T-helper 1 cell (primary cell): ENCODE measurements around the gene AGAP1.

ENCODE experiments used
- DNase-seq, 5 donors: peaks; one replicate each; pipeline ENCODE4 v3.0.0-alpha.2; 2012 to 2020

Gene AGAP1

DNA sequence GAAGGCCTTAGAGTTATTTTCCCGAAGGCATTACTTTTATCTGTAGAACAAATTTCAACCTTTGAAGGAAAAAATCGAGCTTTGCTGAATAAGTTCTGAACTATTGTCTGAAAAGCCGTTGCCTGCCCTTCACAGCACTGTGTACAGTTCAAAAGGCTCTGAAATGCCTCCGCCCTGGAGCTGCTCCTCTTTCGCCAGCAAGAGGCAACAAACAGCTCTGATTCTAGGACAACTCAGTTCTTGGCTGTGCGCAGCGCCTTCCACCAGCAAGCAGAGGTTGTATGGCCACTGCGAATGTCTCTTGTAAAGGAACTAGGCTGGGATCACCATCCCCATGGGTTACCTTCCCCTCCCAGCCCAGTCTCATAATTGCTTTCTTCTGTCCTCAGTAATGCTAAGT, 365.8 kb downstream of the AGAP1 start:
- DNase-seq, result no peak

DNA sequence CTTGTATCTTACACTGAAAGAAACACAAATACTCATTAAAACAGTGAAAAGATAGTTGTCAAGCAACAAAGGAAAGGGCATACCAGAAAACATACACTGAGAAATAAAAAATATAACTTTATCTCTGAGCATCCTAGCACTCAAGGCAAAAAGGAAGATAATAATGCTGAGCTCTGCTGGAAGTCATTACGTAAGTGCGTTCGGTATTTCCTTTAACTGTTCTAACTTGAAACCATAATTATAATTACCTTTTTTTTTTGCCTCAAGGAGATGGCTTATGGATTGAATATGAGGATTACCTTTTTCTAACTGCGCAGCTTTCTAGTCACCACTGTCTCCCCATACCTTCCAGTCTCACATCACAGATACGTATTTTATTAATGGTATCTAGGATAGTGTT, 366.3 kb downstream of the AGAP1 start:
- no peak for DNase-seq

DNA sequence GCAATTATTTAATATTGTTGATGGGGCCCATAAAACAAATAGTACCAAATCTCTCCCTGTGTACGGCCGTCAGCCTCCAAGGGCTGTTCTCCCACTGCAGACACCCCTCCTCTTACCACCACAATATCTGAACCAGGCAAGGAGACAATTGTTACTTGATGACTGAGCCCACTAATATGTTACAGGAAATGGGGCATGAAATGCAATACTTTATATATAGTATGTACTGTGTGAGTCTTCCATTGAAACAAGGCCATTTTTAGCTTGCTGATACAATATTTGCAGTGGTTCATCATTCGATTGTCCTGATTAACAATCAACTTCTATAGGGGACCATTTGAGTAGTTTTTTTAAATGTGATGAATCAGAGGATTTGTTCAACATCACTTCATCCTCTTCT, 367.0 kb downstream of the AGAP1 start:
- no peak for DNase-seq

DNA sequence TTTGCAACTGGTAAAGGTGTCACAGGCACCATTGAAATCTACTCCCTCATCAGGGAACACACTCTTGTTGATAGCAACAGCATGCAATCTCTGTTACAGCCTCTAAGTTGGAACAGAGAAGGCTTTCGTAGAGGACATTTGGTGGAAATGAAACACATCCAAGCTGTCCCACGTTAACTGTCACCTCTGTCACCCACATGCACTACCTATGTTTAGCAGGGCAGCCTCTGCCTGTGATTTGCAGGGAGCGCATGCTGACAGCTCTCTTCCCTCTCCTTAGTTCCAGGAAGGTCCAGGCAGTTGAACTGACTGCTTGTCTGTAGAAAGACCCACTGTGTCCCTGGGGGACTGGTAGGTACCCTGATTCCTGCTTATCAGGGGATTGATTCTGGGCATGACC, 367.5 kb downstream of the AGAP1 start:
- no peak for DNase-seq

DNA sequence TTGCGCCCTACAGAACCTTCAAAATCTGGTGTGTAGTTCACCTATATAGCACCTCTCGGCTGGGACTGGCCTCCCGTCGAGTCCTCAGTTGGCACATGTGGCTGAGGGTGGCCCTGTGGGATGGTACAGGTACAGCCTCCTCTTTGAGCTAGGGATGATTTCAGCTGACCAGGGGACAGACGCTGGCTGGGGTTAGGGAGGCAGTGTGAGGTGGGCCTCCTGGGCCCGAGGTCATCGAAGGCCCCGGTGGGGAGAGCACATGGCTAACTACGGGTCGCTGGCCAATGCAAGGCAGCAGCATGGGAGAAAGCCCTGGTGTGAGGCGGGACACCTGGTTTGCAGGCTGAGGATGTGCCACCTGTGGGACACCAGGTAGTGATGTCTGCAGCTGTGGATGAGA, 369.6 kb downstream of the AGAP1 start:
- DNase-seq, result no peak

DNA sequence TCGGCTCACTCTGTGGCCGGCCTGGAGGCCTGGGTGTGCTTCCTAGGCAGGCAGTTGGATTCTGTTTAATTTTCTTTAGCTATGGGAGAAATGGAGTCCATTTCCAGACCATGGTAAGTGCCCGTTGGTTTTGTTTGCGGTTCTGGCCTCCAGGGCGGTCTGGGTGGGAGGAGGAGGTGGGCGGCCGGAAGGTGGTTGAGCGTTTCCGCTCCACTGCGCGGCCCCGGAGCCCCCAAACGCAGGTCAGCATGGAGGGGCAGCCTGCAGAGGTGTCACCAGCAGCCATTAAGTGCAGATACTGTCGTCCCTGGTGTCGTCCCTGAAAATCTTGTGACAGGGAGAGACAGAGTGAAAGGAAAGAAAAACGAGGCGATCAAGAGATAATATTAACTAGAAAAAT, 370.5 kb downstream of the AGAP1 start:
- no peak for DNase-seq

DNA sequence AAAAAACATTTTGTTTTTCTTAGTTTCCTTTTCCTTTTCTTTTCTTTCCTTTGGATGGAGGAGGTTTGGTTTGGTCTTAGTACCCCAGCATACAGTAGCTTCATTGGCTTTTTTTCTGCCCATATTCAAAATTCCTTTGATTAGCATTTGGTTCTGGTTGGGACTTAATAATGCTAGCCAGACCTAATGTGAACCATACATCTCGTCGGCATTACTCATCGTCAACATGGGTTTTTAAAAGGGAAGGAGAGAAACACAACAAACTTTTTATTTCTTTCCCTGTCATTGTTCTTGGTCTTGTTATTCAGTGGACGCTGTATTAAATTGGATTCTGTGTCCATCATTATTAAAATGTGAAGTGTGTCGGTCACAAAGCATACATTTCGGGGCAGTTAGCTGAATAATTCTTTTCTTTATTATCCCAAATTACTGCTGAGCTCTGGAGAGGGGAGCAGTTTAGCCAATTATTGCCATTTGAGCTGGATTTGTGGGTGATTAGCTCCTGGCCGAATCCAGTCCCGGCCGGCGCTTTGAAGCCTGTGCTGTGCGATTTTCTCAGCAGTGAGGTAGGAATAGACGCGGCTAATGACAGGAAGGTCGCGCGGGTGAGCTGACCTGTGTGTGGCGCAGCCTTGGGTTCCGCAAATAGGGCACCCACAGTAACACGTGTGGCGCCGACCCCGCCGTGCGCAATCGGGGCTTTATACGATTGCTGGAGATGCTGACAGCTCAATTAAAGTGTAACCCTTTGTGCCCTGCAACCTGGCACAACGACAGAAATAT, 371.1 kb downstream of the AGAP1 start:
- DNase-seq, result no peak

DNA sequence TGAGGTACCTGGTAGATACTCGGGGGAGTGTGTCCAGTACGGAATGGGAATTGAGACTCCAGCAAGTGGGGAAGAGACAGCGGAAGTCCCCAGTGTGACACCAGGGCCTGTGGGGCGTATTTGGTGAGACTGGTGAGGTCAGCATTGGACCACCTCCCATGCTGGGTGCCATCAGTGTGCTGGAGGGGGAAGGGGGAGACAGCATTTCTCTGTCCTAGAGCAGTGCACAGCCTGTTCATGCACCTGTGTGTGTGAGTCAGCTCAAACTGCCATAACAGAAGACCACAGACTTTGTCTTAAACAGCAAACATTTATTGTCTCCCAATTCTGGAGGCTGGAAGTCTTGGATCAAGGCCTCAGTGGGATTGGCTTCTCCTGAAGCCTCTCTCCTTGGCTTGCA, 372.5 kb downstream of the AGAP1 start:
- no peak for DNase-seq

DNA sequence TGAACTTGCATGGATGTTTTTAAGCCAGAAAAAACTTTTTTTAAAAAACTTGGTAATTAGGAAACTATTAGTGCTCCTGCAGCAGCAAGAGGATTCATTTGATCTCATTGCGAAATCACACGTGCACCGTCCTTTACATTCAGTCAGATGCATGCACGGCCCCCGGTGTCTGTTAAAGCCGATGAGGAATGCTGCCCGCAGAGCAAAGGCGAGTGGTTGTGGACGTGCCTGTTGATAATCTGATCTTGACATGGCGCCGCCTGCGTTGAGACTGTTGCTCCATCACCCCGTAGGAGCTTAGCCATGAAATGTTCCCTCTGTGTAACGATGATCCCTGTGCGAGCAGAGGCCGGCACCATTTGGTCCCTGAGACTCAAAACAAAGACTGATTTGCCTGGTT, 374.4 kb downstream of the AGAP1 start:
- no peak for DNase-seq

DNA sequence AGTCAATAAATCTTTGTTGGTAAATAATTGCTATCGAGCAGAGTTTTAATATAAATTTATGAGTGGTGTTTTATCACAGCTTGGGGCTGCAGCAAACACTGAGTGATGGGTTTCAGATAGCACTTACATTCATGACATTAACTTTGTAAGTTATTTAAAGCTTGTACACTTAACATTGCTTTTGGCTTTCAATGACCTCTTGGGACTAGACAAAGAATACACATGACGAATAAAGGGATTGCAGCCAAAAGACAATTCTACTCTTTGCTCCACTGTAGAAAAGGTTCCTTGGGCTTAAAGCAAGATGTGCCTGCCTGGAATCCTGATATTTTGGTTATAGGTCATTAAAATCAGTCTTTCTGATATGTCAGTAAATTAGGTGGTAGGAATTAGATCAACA, 374.8 kb downstream of the AGAP1 start:
- DNase-seq, result no peak

DNA sequence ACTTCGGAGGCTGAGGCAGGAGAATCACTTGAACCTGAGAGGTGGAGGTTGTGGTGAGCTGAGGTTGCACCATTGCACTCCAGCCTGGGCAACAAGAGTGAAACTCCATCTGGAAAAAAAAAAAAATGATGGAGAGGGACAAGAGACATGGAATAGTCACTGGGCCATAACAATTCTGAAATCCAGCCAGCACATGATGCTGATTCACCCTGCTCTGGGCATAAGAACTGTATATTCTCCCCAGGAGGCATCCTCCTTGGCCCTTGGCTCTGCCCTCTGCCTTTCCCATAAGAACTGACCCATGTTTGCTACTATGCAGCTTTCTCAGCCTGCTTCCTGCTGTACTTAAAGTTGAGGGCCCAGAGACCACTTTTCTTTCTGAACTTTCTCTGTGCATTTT, 376.7 kb downstream of the AGAP1 start:
- DNase-seq, result no peak

DNA sequence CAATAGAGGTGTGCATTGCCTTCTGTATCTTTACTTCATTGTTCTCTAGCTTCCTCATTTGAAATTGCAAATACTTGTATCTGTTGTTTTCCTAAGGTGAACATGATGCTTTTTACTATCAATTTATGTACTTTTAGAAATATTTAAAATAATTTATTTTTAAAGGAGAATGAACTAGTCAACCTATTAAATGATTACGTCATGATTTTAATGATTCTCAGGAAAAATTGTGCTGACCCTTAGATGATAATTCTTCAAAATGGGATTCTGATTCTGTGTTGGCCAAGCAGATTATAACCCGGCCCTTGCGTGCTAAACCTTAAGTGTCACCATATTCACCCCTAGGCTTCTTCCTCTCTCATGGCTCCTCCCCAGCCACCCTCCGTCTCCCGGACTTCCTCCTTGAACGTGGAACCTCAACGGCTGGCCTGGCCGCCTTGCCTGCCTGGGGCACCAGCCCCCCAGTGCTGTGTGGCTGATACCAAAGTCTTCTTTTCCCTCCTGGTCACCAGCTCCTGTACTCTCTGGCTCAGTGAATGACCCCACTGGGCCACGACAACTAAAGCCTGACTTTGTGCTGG, 382.3 kb downstream of the AGAP1 start:
- no peak for DNase-seq

DNA sequence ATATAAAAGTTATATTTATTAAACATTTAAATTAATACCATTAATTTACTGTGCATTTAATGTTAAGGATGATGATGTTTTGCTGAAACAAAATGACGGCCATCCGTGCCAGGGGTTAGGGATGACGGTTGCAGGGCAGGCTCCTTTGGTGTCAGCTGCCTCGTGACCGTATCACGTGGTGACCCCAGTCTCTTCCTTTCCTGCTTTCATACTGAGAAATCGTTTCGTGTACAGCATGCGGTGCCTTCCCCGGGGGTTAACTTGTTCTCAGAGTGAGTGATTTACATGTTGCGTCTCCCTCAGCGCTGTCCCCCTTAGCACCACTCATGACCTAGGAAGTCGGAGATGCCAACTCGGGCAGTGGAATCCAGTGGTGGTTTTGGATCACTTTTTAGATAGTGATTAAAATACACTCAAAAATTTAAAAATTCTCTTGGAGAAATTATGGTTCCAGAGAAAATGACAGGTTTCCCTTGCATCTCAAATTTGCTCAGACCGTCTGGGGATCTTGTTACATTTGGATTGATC, 383.5 kb downstream of the AGAP1 start:
- no peak for DNase-seq

DNA sequence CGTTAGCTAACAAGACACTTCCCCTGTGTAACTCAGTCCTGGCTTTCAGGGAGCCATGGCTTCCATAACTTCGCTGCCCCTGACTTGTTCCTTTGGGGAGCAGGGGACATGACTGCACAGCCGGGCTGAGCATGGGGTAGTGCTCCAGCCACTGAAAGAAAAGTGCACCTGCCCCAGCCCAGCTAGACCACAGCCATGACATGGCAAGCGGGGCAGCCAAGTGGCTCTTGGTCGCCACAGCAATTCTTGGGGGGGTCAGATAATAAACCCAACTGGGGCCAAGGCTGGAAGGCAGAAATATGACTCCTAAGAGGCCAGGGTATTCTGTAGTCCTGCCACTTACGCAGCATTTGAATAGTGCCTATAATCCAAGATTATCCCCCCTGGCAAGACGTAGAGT, 385.3 kb downstream of the AGAP1 start:
- DNase-seq, result no peak

DNA sequence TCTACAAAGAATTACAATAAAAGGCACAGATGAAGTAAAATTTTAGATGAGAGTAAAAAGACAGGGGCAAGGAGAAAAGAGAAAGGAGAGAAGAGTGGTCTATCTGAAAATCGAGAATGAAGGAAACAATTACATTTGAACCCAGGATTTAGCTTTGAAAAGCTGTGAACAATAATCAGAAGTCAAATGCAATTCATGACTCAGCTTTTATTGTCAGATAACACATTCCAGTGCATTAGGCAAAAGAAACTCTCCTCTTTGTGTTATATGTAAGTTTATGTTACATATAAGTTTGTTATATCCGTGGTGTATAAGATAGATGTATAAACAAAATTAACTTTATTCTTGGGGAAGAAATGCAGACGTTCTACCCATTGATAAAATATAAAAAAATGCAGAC, 389.8 kb downstream of the AGAP1 start:
- no peak for DNase-seq

DNA sequence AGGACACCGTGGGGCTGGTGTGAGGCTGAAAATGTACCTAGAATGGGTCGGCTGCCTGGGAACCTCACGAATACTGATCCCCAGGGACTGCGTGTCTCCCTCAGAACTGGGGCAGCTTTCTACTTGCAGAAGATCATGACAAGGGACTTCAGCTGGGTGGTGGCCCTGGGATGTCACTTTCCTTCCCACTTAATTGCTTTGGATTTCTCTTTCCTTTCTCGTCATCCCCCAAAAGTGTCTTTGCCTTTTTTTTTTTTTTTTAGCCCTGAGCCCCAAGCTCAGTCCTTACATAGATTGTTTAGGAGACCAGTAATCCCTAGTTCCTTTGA, 395.4 kb downstream of the AGAP1 start:
- no peak for DNase-seq

DNA sequence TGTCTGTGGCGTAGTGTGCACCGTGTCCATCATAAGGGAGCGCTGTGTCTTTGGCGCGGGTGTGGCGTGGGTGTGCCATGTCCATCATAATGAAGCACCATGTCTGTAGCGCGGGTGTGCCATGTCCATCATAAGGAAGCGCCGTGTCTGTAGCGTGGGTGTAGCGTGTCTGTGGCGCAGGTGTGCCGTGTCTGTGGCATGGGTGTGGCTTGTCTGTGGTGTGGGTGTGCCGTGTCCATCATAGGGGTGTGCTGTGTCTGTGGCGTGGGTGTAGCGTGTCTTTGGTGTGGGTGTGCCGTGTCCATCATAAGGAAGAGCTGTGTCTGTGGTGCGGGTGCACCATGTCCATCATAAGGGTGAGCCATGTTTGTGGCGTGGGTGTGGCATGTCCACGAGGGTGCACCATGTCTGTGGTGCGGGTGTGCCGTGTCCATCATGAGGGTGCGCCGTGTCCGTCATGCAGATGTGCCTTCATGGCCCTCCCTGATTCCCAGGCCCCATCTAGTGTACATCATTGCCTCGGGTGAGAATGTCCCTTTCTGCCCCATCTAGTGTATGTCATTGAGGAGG, 399.4 kb downstream of the AGAP1 start:
- no peak for DNase-seq

DNA sequence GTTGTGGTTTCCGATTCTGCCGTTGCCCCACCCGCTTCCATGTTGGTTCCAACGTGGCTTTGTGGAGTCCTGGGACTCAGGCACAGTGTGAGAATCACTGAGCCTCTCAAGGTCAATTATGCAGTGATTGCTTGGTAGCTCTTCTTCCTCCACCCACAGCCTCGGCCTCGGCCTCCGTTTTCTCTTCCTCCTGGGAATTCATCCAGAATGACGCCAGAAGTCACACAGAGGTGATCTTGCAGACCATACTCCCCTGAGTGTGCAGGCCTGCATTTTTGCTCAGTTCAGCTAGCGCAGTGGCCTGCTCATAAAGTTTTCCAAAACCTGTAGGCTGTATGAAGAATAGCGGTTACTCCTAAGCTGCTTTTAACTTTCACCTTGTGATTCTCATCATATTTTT, 401.0 kb downstream of the AGAP1 start:
- DNase-seq, result no peak

DNA sequence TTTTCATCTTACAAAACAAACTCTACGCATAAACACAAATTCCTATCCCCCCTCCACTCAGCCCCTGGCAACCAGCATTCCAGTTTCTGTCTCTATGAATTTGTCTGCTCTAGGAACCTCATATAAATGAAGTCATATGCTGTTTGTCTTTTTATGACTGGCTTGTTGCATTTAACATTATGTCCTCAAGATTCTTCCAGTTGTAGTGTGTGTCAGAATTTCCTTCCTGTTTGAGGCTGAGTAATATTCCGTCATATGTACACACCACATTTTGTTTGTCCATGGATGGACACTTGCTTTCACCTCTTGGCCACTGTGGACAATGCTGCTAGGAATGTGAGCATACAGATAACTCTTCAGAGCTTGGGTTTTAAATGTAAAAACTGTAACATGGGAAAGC, 402.2 kb downstream of the AGAP1 start:
- DNase-seq, result no peak

DNA sequence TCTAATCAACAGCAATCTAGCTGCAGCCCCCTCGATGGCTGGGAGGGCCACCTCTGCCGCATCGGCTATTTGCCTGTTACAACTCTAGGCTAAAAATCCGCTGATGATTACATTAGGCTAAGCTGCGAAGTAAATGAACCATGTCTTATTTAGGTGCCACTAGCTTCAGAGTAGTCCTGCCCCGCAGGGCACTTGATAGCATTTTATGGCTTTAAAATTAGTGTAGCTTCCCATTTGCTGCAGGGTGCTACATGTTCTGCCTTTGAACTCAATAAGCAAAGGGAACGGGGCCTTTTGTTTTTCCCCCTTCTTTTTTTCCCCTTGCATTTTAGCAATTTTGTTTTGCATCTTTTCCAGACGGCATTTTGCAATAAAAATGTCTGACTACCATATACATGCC, 404.1 kb downstream of the AGAP1 start:
- no peak for DNase-seq

DNA sequence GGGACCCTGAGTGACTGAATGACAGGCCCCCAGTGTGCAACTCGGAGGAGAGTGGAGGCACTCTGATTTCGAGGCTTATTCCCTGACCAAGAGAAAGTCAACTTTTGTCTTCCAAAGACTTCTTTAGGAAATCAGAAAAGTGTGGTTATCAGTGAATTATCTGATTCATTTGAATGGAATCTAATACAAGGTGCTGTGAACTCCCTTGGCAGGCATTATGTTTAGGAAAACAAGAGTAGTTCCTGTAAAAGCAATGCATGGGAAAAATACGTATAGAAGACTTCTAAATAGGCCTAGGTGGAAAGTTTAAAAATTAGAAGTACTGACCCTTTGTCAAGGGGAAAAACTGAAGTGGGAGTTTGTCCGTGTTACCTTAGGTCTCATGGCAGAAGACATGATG, 404.9 kb downstream of the AGAP1 start:
- no peak for DNase-seq

DNA sequence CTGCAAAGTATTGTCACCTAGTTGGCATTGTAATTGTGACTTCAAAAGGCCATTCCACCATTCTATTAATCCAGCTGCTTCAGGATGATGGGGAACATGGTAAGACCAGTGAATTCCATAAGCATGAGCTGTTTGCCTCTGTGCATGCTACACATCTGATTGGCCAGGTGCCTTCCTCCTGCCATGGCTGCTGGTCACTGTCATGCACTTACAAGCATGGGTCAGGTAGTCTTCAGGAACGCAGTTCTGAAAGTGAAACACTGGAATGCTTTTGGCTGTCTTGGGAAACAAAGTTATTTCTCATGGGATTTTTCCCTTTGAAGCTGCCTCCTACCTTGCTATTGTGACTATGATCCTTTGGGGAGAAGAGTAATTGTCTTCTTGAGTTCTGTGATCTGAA, 406.8 kb downstream of the AGAP1 start:
- DNase-seq, result no peak

DNA sequence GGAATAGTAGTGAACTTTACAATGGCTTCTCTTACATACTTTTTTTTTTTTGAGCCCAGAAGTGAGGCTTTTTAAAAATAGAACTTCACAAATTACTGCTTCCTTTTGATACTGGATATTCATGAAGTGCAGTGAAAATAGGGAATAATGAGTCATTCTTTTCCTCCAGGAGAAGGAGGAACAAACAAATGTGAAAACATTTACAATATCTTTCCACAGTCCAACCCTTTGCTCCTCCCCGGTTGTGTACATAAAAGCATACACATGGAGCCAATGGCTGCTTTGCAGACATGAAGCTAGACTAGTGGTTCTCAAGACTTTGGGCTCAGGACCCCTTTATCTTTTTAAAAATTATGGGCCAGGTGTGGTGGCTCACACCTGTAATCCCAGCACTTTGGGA, 407.4 kb downstream of the AGAP1 start:
- DNase-seq, result no peak

DNA sequence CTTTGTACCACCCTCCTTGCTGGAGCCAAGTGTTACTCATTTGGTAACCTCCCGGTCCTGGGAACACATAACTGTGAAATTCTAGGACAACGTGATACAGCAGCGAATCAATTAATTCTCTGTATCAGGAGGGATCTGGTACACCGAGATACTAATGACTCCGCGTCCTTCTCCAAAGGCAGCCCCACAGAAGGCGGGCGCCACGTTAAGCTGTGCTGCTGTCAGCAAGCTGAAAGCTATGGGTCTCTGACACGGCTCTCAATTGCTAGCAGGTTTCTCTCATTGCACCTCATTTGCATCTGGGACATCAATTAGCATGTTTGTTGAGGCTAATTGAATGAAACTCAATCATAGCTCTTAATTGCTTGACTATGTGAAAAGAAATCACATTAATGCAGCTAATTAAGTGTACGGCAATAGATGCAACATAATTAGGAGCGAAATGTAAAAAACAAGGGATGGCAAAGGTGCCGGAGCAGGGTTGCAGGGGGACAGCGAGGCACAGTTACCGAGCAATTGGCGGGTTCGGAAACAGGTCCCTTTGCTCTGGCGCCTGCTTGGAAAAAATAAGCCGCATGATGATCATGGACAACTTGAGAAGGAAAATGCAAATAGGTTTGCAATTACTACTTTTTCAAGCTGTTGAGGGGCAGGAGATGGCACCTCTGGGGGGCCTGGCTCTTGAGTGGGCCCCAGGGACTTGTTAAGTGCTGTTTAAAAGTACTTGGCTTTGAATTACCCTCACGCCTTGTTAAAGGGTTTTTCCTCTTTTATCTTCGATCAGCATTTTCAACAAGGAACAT, 410.1 kb downstream of the AGAP1 start:
- DNase-seq, result no peak
